Type B pancreatic cell (in vitro differentiated cells): Measurements from ENCODE around the gene DGAT2. TPM values are rescaled to one million over a fixed set of nuclear protein-coding genes. Genes with fewer than 3 reads are reported as not detected.

Source experiments
- DNase-seq: peaks from one replicate; pipeline ENCODE4 v3.0.0; 2021; ENCODE audit warnings: mixed read lengths; ENCODE audit not compliant: unreplicated experiment; ENCODE audit errors: extremely low spot score
- H3K27ac Mint-ChIP-seq: 2 replicates; pipeline ENCODE4 v1.8.0; 2021; ENCODE audit warnings: mild to moderate bottlenecking, mixed read lengths
- H3K27me3 Mint-ChIP-seq: 2 replicates; pipeline ENCODE4 v1.8.0; 2021; ENCODE audit warnings: mixed read lengths
- H3K36me3 Mint-ChIP-seq: 2 replicates; pipeline ENCODE4 v1.8.0; 2021; ENCODE audit warnings: mixed read lengths
- H3K4me1 Mint-ChIP-seq: one replicate; pipeline ENCODE4 v1.8.0; 2021; ENCODE audit warnings: mixed read lengths; ENCODE audit not compliant: unreplicated experiment
- H3K4me3 Mint-ChIP-seq: 2 replicates; pipeline ENCODE4 v1.8.0; 2021; ENCODE audit warnings: mild to moderate bottlenecking, mixed read lengths
- H3K9me3 Mint-ChIP-seq: 2 replicates; pipeline ENCODE4 v1.8.0; 2021; ENCODE audit warnings: mixed read lengths
- long read RNA-seq: library from polyadenylated mRNA; unstranded; transcript quantifications from one replicate; pipeline ENCODE4 v2.0.0, GENCODE V29; 2020
- total RNA-seq: library from RNA; stranded (reverse); gene quantifications from 2 replicates; pipeline ENCODE4 v1.2.1, GENCODE V29; 2021; ENCODE audit warnings: low replicate concordance
- TF ChIP-seq, protein P1 (sequence below): fragments of 200-600 bp; sonication (generic); conservative IDR thresholded peaks from 2 replicates; pipeline ENCODE4 v1.5.0; 2021; ENCODE audit warnings: antibody characterized with exemption, mild to moderate bottlenecking

The DGAT2 gene, protein sequence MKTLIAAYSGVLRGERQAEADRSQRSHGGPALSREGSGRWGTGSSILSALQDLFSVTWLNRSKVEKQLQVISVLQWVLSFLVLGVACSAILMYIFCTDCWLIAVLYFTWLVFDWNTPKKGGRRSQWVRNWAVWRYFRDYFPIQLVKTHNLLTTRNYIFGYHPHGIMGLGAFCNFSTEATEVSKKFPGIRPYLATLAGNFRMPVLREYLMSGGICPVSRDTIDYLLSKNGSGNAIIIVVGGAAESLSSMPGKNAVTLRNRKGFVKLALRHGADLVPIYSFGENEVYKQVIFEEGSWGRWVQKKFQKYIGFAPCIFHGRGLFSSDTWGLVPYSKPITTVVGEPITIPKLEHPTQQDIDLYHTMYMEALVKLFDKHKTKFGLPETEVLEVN
- 5.9 and 11.2 TPM in 2 replicates for total RNA-seq
- long read RNA-seq, full-length matches to known transcripts, result 3 of 9 reads
- long read RNA-seq, partial matches to known transcripts, result 4 of 9 reads
- long read RNA-seq, other reads (novel, unspliced or antisense), result 2 of 9 reads

DNA sequence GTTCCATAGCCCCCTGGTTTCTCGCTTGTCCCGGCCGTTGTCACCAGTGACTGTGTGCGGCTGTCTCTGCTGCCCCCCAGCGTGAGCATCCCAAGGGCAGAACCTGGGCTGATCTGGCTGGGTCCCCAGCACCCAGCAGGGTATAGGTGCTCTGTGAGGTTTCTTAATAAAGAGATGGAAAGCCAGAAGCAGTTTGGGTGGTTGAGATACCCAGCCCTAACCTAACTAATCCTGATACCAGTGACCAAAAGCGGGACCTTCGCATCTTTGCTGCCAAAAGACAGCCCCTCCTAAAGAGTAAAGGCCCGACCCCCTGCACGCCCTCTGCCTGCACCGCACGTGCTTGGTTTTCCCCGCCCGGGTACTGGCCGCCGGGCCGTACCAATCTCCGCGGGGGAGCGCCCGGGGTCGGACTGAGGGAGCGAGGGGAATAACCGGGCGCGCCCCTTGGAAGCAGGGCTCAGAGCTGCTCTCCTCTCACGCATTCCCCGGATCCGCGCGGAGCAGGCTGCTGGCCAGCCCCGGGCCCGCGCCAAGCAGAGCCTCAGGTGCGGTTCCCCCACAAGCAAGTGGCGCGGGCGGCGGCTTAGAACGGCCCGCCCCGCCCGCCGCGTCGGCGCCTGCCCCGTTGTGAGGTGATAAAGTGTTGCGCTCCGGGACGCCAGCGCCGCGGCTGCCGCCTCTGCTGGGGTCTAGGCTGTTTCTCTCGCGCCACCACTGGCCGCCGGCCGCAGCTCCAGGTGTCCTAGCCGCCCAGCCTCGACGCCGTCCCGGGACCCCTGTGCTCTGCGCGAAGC is at the start of gene DGAT2:
Gene DGAT2 (plus strand): TSS at position 667 of the 797 bp plus-strand sequence. CDS start 214 bp downstream, outside the sequence.
- H3K27me3 Mint-ChIP-seq, result peaks cover 53% of the 10 kb centered on the region
- TF ChIP-seq, protein P1, sequence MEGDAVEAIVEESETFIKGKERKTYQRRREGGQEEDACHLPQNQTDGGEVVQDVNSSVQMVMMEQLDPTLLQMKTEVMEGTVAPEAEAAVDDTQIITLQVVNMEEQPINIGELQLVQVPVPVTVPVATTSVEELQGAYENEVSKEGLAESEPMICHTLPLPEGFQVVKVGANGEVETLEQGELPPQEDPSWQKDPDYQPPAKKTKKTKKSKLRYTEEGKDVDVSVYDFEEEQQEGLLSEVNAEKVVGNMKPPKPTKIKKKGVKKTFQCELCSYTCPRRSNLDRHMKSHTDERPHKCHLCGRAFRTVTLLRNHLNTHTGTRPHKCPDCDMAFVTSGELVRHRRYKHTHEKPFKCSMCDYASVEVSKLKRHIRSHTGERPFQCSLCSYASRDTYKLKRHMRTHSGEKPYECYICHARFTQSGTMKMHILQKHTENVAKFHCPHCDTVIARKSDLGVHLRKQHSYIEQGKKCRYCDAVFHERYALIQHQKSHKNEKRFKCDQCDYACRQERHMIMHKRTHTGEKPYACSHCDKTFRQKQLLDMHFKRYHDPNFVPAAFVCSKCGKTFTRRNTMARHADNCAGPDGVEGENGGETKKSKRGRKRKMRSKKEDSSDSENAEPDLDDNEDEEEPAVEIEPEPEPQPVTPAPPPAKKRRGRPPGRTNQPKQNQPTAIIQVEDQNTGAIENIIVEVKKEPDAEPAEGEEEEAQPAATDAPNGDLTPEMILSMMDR, result peak; percentile 42
- H3K4me3 Mint-ChIP-seq, result peak within 1 kb of the TSS; percentile 82
- no peaks in the 10 kb centered on the region for H3K36me3 Mint-ChIP-seq
- peaks cover 12% of the 10 kb centered on the region for H3K4me1 Mint-ChIP-seq
- H3K27ac Mint-ChIP-seq, result peak within 1 kb of the TSS; percentile 79
- no peaks in the 10 kb centered on the region for H3K9me3 Mint-ChIP-seq
- DNase-seq, result peak; percentile 75

DNA sequence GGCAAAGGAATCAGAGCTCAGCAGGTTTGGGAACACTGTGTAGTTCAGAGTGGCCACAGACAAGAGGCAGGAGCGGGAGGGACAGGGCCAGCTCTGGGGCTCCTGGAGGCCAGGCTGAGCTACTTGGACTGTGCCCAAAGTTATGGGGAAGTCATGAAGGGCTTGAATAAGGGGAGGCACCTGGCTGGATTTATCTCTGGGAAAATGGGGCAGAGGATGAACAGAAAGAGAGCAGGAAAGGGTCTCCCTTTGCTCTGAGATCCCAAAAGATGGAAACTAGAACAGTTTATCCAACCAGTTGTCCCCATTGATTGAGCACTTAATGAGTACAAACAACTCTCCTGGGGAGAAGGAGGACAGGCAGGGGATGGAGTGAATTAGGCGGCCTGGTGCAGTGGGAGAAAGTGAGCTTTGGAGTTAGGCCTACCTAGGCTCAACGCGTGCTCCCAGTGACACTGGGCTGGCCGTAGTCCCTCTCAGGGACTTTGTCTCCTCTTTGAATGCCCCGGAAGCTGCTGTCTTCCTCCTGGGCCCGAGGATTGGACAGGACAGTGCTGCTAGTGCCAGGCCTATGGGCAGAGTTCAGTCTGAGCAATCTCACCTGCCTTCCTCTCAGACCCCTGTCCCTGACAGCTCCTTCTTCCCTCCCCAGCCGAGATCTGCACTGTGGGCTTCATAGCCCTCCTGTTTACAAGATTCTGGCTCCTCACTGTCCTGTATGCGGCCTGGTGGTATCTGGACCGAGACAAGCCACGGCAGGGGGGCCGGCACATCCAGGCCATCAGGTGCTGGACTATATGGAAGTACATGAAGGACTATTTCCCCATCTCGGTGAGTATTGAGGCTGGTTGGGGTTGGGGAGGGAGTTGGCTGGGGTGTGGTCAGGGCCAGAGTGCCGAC is 49.0 kb upstream of the DGAT2 start:
- no peak for DNase-seq
- Mint-ChIP-seq H3K27ac (peak overlapping the region; percentile 48), H3K27me3 (no peaks in the 10 kb centered on the region), H3K9me3 (no peaks in the 10 kb centered on the region), H3K4me3 (no peak overlapping the region), H3K36me3 (no peaks in the 10 kb centered on the region), H3K4me1 (peaks cover 8% of the 10 kb centered on the region)
- TF ChIP-seq, protein P1, result no peak

DNA sequence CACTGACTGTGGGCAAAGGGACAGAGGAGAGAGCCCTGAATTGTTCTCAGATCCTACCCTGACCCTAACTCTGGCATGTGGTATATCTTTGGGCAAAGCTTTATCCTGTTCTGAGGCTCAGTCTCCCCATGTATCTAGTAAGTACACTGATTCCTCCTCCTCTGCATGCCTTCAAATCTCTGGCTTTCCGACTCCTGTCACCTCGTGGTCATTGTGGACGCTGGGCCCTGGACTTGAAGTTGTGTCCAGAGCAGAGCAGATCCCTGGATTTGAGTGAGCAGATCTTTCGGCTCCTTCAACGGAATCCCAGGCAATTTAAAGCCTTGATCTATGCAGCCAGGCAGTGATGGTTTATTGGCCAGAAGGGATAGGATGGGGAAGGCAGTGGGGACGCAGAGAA is 47.9 kb upstream of the DGAT2 start:
- Mint-ChIP-seq H3K27ac (no peak overlapping the region), H3K4me3 (no peak overlapping the region), H3K4me1 (peaks cover 8% of the 10 kb centered on the region), H3K9me3 (no peaks in the 10 kb centered on the region), H3K27me3 (no peaks in the 10 kb centered on the region), H3K36me3 (no peaks in the 10 kb centered on the region)
- TF ChIP-seq, protein P1, result no peak
- DNase-seq, result no peak

DNA sequence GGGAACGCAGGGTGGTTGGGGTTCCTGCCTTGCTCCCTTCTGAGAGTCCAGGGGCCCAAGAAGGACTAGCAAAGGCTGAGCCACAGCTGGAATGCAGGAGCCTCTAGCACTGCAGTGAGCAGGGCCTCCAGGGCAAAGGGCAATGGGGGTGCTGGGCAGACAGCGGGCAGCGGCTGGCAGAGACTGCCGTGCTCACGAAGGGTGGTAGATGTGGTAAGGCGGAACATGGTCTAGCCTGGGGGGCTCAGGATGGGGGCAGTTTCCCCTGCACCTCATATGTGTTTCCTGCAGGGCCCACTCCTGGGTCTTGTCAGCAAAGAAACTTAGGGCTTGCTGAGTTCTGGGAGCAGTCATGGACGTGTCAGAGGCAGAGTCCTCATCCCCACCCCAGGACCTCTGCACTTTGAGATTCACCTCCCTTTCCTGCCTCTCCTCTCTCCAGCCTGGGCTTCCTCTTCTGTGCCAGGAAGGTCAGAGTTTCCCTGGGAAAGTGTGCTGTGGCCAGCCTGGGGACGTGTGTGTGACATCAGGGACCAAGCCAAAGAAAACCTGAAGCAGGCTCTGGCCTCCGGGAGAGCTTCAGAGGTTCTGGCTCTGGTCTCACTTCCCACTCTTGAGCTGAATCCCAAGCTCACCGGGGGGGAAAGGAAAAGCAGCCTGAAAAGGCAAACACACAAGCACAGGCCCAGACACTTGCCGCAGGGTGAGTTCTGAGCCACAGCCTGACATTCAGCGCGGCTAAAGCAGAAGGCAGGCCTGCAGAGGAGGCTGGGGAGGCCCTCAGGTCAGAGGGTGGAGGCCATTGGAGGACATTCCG is 46.5 kb upstream of the DGAT2 start:
- TF ChIP-seq, protein P1, result no peak
- no peak overlapping the region for H3K4me3 Mint-ChIP-seq
- no peak overlapping the region for H3K27ac Mint-ChIP-seq
- no peaks in the 10 kb centered on the region for H3K27me3 Mint-ChIP-seq
- no peaks in the 10 kb centered on the region for H3K9me3 Mint-ChIP-seq
- no peak for DNase-seq
- H3K36me3 Mint-ChIP-seq, result no peaks in the 10 kb centered on the region
- peaks cover 8% of the 10 kb centered on the region for H3K4me1 Mint-ChIP-seq
